HEK293 (cell line): ENCODE data around the gene OGFOD2.

Source experiments
- CTCF ChIA-PET: fragments of 350-600 bp; formaldehyde crosslinking; extraction: SDS; loops from one replicate; lab custom pipeline; 2021; ENCODE audit warnings: antibody characterized with exemption; lab: Yijun Ruan, JAX
- POLR2A ChIA-PET: fragments of 300-600 bp; formaldehyde crosslinking; extraction: SDS; loops from one replicate; lab custom pipeline; 2020; ENCODE audit warnings: antibody characterized with exemption, inconsistent platforms; lab: Yijun Ruan, JAX
- H3K27ac ChIP-seq: fragments of 200-500 bp; sonication (Bioruptor generic); 2 replicates; pipeline ENCODE4 v1.5.1; 2014; ENCODE audit warnings: low read depth, low read length, control low read depth, inconsistent platforms; ENCODE audit errors: extremely low read depth
- H3K36me3 ChIP-seq, 2 experiments: fragments of 200-500 bp in 1 of 2; sonication (Bioruptor generic) in 1 of 2; 1 replicate in 1 of 2; 2 replicates in 1 of 2; pipeline ENCODE4 v1.5.1; 2014 to 2017; ENCODE audit warnings: inconsistent platforms in 2 of 2, low read length in 2 of 2; ENCODE audit not compliant: control insufficient read depth in 2 of 2, insufficient read depth in 1 of 2
- H3K4me1 ChIP-seq: fragments of 200-500 bp; sonication (Bioruptor generic); 2 replicates; pipeline ENCODE4 v1.5.1; 2014; ENCODE audit warnings: mild to moderate bottlenecking, low read length, inconsistent platforms; ENCODE audit not compliant: control insufficient read depth, insufficient read depth
- H3K4me3 ChIP-seq: 2 replicates; pipeline ENCODE4 v1.5.1; 2011; ENCODE audit warnings: low read depth, mild to moderate bottlenecking, control low read depth, low read length, moderate library complexity
- H3K9me3 ChIP-seq: fragments of 200-500 bp; sonication (Bioruptor generic); 2 replicates; pipeline ENCODE4 v1.5.1; 2014; ENCODE audit warnings: low read depth, low read length, inconsistent platforms; ENCODE audit not compliant: control insufficient read depth, insufficient read depth
- GFI1B ChIP-seq: fragments of 450-650 bp; formaldehyde crosslinking; IDR thresholded peaks from 2 replicates; pipeline ENCODE4 v1.5.1; 2016; ENCODE audit warnings: missing biosample characterization, missing genetic modification characterization
- OSR2 ChIP-seq: fragments of 450-650 bp; formaldehyde crosslinking; IDR thresholded peaks from 2 replicates; pipeline ENCODE4 v1.5.1; 2016; ENCODE audit warnings: missing biosample characterization, missing genetic modification characterization
- PBX3 ChIP-seq: sonication (generic); formaldehyde crosslinking; IDR thresholded peaks from 2 replicates; pipeline ENCODE4 v1.8.1; 2022; ENCODE audit warnings: mild to moderate bottlenecking, moderate library complexity, missing genetic modification reagents
- SCRT1 ChIP-seq: fragments of 450-650 bp; formaldehyde crosslinking; IDR thresholded peaks from 2 replicates; pipeline ENCODE4 v1.5.1; 2016; ENCODE audit warnings: missing biosample characterization, missing genetic modification characterization, borderline replicate concordance
- ZBTB20 ChIP-seq: fragments of 450-650 bp; formaldehyde crosslinking; IDR thresholded peaks from 2 replicates; pipeline ENCODE4 v1.5.1; 2016; ENCODE audit warnings: missing biosample characterization, missing genetic modification characterization
- ZNF175 ChIP-seq: fragments of 450-650 bp; formaldehyde crosslinking; IDR thresholded peaks from 2 replicates; pipeline ENCODE4 v1.5.1; 2016; ENCODE audit warnings: missing biosample characterization, missing genetic modification characterization
- ZNF184 ChIP-seq: fragments of 450-650 bp; IDR thresholded peaks from 2 replicates; pipeline ENCODE4 v1.5.1; 2018; ENCODE audit warnings: missing biosample characterization, mild to moderate bottlenecking, missing genetic modification characterization
- ZNF292 ChIP-seq: fragments of 450-650 bp; formaldehyde crosslinking; IDR thresholded peaks from 2 replicates; pipeline ENCODE4 v1.5.1; 2016; ENCODE audit warnings: low read depth, missing biosample characterization, missing genetic modification characterization, borderline replicate concordance
- ZNF335 ChIP-seq: fragments of 450-650 bp; formaldehyde crosslinking; conservative IDR thresholded peaks from 2 replicates; pipeline ENCODE4 v1.5.1; 2016; ENCODE audit warnings: missing biosample characterization, missing genetic modification characterization
- ZNF354C ChIP-seq: fragments of 450-650 bp; formaldehyde crosslinking; IDR thresholded peaks from 2 replicates; pipeline ENCODE4 v1.5.1; 2016; ENCODE audit warnings: missing biosample characterization, missing genetic modification characterization, low read depth, borderline replicate concordance
- ZNF366 ChIP-seq: fragments of 450-650 bp; formaldehyde crosslinking; conservative IDR thresholded peaks from 2 replicates; pipeline ENCODE4 v1.5.1; 2016; ENCODE audit warnings: missing biosample characterization, missing genetic modification characterization
- ZNF37A ChIP-seq: fragments of 450-650 bp; IDR thresholded peaks from 2 replicates; pipeline ENCODE4 v1.5.1; 2018; ENCODE audit warnings: missing biosample characterization, missing genetic modification characterization
- ZNF514 ChIP-seq: fragments of 450-650 bp; formaldehyde crosslinking; IDR thresholded peaks from 2 replicates; pipeline ENCODE4 v1.5.1; 2016; ENCODE audit warnings: missing biosample characterization, missing genetic modification characterization
- ZNF549 ChIP-seq: fragments of 450-650 bp; IDR thresholded peaks from 2 replicates; pipeline ENCODE4 v1.5.1; 2018; ENCODE audit warnings: missing biosample characterization, missing genetic modification characterization, mild to moderate bottlenecking, inconsistent platforms, moderate library complexity
- ZNF837 ChIP-seq: fragments of 450-650 bp; formaldehyde crosslinking; IDR thresholded peaks from 2 replicates; pipeline ENCODE4 v1.5.1; 2016; ENCODE audit warnings: missing biosample characterization, missing genetic modification characterization
- ZNF843 ChIP-seq: fragments of 450-650 bp; formaldehyde crosslinking; IDR thresholded peaks from 2 replicates; pipeline ENCODE4 v1.5.1; 2016; ENCODE audit warnings: missing biosample characterization, missing genetic modification characterization
- TF ChIP-seq, protein P1 (sequence below): fragments of 450-650 bp; formaldehyde crosslinking; IDR thresholded peaks from 2 replicates; pipeline ENCODE4 v1.5.1; 2016; ENCODE audit warnings: missing biosample characterization, missing genetic modification characterization
- TF ChIP-seq, protein P2 (sequence below): fragments of 450-650 bp; formaldehyde crosslinking; IDR thresholded peaks from 2 replicates; pipeline ENCODE4 v1.5.1; 2016; ENCODE audit warnings: missing biosample characterization, missing genetic modification characterization, low read depth
- TF ChIP-seq, protein P3 (sequence below): fragments of 450-650 bp; formaldehyde crosslinking; IDR thresholded peaks from 2 replicates; pipeline ENCODE4 v1.5.1; 2017; ENCODE audit warnings: missing biosample characterization, missing genetic modification characterization

The OGFOD2 gene

GRCh38 chr12:123001464-123001863 lies 26.4 kb downstream of the OGFOD2 start:
- Histone ChIP-seq H3K4me3 (no peak overlapping the region), H3K27ac (no peak overlapping the region), H3K9me3 (no peaks in the 10 kb centered on the region), H3K4me1 (no peaks in the 10 kb centered on the region), H3K36me3 (no peaks in the 10 kb centered on the region)
- POLR2A ChIA-PET: no interaction called here
- CTCF ChIA-PET: no interaction called here
- TF ChIP-seq, protein P1, sequence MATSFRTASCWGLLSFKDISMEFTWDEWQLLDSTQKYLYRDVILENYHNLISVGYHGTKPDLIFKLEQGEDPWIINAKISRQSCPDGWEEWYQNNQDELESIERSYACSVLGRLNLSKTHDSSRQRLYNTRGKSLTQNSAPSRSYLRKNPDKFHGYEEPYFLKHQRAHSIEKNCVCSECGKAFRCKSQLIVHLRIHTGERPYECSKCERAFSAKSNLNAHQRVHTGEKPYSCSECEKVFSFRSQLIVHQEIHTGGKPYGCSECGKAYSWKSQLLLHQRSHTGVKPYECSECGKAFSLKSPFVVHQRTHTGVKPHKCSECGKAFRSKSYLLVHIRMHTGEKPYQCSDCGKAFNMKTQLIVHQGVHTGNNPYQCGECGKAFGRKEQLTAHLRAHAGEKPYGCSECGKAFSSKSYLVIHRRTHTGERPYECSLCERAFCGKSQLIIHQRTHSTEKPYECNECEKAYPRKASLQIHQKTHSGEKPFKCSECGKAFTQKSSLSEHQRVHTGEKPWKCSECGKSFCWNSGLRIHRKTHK (tag by site-specific recombination): no peak
- no peak for TF ChIP-seq ZNF843 (tag by site-specific recombination)

DNA sequence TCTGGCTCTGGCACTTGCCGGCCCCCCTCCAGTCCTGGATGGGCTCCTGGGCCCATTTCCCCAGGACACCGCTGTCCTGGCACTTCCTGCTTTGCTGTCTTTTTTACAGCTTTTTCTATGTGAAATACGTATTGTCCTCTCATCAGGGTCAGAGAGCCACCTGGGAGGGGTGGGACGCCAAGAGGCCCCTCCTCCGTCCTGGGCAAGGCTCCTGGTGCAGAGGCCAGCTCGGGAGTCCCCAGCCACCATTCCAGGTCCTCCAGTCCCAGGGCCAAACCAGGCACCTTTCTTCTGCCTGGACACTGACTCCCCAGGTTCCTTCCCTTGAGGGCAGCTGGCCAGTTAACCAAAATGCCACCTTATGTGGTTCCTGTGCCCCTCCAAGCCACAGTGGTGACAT lies 28.2 kb downstream of the OGFOD2 start:
- Histone ChIP-seq H3K27ac (no peak overlapping the region), H3K36me3 (no peaks in the 10 kb centered on the region), H3K4me1 (no peaks in the 10 kb centered on the region), H3K9me3 (no peaks in the 10 kb centered on the region), H3K4me3 (no peak overlapping the region)
- TF ChIP-seq, protein P2, sequence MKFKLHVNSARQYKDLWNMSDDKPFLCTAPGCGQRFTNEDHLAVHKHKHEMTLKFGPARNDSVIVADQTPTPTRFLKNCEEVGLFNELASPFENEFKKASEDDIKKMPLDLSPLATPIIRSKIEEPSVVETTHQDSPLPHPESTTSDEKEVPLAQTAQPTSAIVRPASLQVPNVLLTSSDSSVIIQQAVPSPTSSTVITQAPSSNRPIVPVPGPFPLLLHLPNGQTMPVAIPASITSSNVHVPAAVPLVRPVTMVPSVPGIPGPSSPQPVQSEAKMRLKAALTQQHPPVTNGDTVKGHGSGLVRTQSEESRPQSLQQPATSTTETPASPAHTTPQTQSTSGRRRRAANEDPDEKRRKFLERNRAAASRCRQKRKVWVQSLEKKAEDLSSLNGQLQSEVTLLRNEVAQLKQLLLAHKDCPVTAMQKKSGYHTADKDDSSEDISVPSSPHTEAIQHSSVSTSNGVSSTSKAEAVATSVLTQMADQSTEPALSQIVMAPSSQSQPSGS: no peak
- TF ChIP-seq SCRT1 (tag by site-specific recombination) (no peak), ZNF366 (tag by site-specific recombination) (no peak), ZBTB20 (tag by site-specific recombination) (no peak)
- POLR2A ChIA-PET: no interaction called here
- CTCF ChIA-PET: interaction anchor here (1.2 kb wide), 1 partner anchor 147 kb away, joined by 3 read pairs; the partner anchor contains the start of gene PITPNM2

GRCh38 chr12:123004287-123004686 lies 29.2 kb downstream of the OGFOD2 start:
- TF ChIP-seq PBX3 (no peak), ZNF335 (tag by site-specific recombination) (0 out of 2 replicates have a peak, but pooled peaks have one; percentile 18)
- POLR2A ChIA-PET: no interaction called here
- H3K4me3 ChIP-seq: no peak overlapping the region
- no peaks in the 10 kb centered on the region for H3K36me3 ChIP-seq
- no peaks in the 10 kb centered on the region for H3K4me1 ChIP-seq
- H3K9me3 ChIP-seq: no peaks in the 10 kb centered on the region
- H3K27ac ChIP-seq: no peak overlapping the region
- CTCF ChIA-PET: no interaction called here

DNA sequence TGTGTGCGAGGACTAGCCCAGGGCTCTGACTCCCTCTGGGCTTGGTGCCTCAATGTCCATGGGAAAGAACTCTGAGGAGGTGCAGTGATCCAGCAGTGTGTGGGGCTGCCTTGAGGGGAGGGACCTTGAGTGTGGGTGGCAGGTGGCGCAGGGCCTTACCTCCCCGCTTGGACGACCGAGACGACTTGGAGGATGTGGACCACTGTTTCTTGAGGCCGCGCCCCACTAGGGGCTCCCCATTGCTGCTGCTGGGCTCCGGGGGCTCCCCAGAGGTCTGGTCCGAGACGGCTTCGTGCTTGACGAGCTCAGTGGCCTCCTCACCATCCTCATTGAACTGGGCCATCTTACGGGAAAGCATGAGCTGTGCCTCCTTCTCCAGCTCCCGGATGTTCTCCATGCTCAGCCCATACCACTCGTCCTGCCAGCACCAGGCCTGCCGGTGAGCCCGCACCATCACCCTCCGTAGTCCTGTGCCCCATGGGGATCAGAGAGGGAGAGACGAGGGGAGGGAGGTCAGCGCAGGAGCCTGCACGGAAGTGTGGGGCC lies 30.1 kb downstream of the OGFOD2 start:
- no peaks in the 10 kb centered on the region for H3K36me3 ChIP-seq
- no peak overlapping the region for H3K27ac ChIP-seq
- TF ChIP-seq ZNF549 (tag by site-specific recombination) (no peak), OSR2 (tag by site-specific recombination) (no peak), ZNF37A (no peak), GFI1B (tag by site-specific recombination) (no peak), ZNF514 (no peak), ZNF292 (tag by site-specific recombination) (no peak), ZNF175 (tag by site-specific recombination) (no peak), ZNF837 (no peak), ZNF184 (tag by site-specific recombination) (no peak), ZNF354C (tag by site-specific recombination) (no peak)
- TF ChIP-seq, protein P3, sequence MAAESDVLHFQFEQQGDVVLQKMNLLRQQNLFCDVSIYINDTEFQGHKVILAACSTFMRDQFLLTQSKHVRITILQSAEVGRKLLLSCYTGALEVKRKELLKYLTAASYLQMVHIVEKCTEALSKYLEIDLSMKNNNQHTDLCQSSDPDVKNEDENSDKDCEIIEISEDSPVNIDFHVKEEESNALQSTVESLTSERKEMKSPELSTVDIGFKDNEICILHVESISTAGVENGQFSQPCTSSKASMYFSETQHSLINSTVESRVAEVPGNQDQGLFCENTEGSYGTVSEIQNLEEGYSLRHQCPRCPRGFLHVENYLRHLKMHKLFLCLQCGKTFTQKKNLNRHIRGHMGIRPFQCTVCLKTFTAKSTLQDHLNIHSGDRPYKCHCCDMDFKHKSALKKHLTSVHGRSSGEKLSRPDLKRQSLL (tag by site-specific recombination): no peak
- ChIA-PET POLR2A (no interaction called here), CTCF (interaction anchor here (0.6 kb wide), 2 partner anchors 212 to 598 kb away, joined by 3 to 5 read pairs; no protein-coding TSS in a partner anchor)
- no peak overlapping the region for H3K4me3 ChIP-seq
- no peaks in the 10 kb centered on the region for H3K9me3 ChIP-seq
- no peaks in the 10 kb centered on the region for H3K4me1 ChIP-seq
